Heart left ventricle (tissue), 13 donors: Measurements from ENCODE around the gene ESRP2.

ENCODE experiments used
- CTCF ChIP-seq, 12 donors: fragments of 200-600 bp; sonication (generic) in 4 of 12; IDR thresholded peaks; one replicate each; pipeline versions ENCODE4 v1.5.0 to v1.8.0; 2018 to 2022; ENCODE audit warnings: antibody characterized with exemption in 12 of 12, mild to moderate bottlenecking in 5 of 12
- POLR2A ChIP-seq, 2 donors: fragments of 450-650 bp; IDR thresholded peaks; one replicate each; pipeline ENCODE4 v1.6.1; 2017; ENCODE audit warnings: antibody characterized with exemption in 2 of 2, mild to moderate bottlenecking in 2 of 2, moderate library complexity in 2 of 2
- donor health status: ischemic (EF 13 %, LVEDD 7.1; RV severe dilation, severe dysfunction).
- donor health status: DM: no; HTN: yes; CAD: no.
- donor health status: DM: no; HTN: no; CAD: no.
- donor health status: ischemic (EF 25% LVEDD 6.9; RV normal size, moderate dysfunction).
- donor health status: ischemic (EF 25% LVEDD 5.7; RV mildly dilated, moderate dysfunction).
- donor health status: ischemic (EF 35%, LVEDD 5.7; RV mildly dilated, moderate dysfunction).
- donor health status: nonischemic (EF 11% LVEDD 7.7; RV severe dilation, severe dysfunction).
- donor health status: DM: yes; HTN: yes; CAD: no.
- donor health status: PGD.
- donor health status: ischemic (EF 29% LVEDD 5.4; RV normal size, mild dysfunction).
- donor health status: nonischemic (EF 23%, LVEDD 6.1; RV moderate dilation, normal function).

- TF ChIP-seq CTCF (IDR thresholded peaks at IDR 0.05) (no peak), POLR2A (IDR thresholded peaks at IDR 0.05) (no peak)
Observed at GRCh38 chr16:68188170-68188569, 47.8 kb downstream of the ESRP2 start.
